GM21825 (cell line): ENCODE results near the gene CPXM2.
"Not testable (repeated sequence)": the region's sequence is repeated elsewhere in the genome, so short reads cannot be mapped to it uniquely, and the experiment has no call there.

Experiments used
- ATAC-seq: cut with Tn5 transposase; IDR thresholded peaks from one replicate; pipeline ENCODE4 v1.9.1; 2021; ENCODE audit warnings: mild to moderate bottlenecking, moderate library complexity; ENCODE audit not compliant: unreplicated experiment

The CPXM2 gene

GRCh38 chr10:123747426-123747825, 144.2 kb downstream of the CPXM2 start:
- ATAC-seq = no peak

DNA sequence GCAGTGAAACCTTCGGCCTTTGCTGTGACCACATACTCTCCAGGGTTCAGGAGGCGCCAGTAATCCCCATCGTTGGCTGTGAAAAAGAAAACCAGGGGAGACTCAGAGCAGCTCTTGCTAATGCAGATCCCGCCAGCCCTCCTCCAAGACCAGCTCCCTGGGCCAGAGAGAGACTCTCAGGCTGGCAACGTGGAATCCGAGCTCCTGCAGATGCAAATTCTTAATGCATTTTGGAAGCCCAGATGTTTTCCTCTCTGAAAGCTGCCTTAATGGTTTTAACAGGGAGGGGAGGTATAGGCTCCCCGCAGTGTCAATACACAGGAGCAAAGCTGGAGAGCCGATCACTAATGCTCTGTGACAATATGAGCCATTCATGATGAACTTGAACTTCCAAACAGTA, 144.7 kb downstream of the CPXM2 start:
- no peak for ATAC-seq

DNA sequence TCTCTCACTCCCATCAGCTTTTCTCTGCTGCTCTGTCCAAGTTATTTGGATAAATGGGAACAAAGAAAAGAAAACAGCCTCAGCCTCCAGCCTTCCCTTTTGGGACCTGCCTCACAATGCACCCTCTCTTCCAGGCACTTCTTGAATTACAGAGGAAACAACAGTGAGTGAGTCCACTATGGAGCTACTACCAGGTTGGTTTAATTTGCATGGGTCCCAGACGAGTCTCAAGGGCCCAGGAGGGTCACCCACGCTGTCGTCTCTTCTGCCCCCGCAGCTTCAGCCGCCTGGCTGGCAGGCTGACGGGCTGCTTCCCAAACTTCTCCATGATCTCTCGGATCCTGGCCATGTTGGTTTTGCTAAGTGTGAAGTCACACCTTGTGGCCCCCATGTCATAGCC, 145.1 kb downstream of the CPXM2 start:
- no peak for ATAC-seq

- no peak for ATAC-seq
Measured at GRCh38 chr10:123746061-123746460, 145.5 kb downstream of the CPXM2 start.

- no peak for ATAC-seq
Measured at GRCh38 chr10:123744224-123744536, 147.4 kb downstream of the CPXM2 start.

DNA sequence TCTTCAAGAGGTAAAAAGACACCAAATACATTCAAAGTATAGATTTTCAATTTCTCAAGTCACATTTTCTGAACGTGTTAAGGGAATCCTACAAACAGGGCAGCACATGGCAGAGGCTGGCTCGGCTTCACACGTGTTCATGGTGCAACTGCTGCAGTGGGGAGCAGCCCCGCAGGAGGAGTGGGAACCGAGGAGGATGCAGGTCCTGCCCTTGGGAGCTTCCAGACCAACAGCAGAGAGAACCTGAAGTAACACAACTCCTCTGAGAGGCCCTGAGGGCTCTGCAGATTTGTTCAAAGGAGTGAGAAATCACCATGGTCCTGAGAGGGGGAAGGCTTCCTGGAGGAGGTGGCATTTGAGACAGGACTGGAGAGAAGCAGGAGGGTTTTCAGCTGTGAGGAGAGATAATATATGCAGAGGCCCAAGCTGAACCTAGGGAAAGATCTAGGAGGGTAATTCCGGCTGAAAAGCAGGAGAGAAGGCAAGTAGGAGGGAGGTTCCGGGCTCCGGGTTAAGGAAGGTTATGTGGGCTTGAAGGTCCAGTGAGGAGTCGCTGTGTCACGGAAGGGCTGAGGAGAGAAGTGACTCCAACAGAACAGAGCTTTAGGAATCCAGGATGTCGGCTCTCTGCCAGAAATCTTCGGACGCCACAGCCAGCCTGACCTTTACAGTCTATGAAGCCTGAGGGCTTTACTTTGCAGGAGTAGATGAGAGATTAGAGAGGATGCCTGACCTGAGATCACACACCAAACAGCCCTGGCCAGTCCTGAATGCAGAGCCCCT, 148.0 kb downstream of the CPXM2 start:
- no peak for ATAC-seq

DNA sequence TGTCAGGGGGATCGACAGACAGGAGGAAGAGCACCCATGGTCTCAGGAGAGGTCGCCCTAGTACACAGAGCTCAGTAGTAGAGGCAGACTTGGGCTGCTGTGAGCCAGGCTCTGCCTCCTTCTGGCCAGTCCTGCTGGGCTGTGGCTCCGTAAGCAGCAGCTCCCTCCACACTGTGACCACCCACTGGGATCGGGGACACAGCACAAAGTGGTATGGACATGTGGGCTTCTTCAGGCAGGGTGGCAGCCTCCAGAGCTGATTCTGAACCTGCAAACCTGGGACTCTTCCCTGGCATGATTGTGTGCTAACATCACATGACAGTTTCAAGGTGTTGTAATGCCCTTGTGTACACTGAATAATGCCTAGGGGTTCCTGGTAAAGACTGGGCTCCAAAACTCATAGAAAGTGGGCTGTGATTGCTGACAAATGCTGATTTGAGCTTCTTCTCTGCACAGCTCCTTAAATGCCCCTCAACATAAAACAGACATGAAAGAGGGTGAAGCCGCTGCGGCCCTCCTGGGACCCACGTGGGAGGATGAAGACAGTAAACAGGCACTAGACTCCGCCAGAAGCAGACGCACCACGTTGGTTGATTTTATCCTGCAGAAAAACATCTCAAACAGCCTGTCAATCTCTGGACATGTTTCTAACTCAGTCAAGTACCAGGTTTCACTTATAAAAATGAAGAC, 148.7 kb downstream of the CPXM2 start:
- no peak for ATAC-seq

- no peak for ATAC-seq
Measured at GRCh38 chr10:123741711-123742110, 149.9 kb downstream of the CPXM2 start.

DNA sequence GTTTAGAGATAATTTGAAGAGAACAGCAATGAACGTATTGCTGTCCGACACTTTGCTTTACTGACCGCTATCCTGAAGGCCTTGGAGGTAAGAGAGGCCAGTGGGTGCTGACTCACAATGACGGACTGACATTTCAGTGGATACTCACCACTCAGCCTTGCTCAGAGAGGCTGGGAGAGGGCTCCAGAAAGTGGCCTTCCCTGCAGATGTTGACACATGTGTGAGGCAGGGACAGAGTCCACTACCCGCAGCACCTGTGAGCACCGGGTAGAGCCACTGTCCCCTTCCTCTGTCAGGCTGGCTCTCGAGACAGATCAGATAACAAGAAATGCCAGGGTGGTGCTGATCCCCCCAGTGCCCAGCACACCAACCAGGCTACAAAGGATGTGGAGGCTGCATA, 150.5 kb downstream of the CPXM2 start:
- ATAC-seq = no peak

DNA sequence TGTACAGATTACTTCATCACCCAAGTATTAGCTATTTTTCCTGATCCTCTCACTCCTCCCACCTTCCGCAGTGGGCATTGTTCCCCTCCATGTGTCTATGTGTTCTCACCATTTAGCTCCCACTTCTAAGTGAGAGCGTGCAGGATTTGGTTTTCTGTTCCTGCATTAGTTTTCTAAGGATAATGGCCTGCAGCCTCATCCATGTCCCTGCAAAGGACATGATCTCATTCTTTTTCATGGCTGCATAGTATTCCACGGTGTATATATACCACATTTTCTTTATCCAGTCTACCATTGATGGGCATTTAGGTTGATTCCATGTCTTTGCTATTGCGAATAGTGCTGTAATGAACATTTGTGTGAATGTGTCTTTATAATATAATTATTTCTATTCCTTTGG, 154.7 kb downstream of the CPXM2 start:
- ATAC-seq = not testable (repeated sequence)

DNA sequence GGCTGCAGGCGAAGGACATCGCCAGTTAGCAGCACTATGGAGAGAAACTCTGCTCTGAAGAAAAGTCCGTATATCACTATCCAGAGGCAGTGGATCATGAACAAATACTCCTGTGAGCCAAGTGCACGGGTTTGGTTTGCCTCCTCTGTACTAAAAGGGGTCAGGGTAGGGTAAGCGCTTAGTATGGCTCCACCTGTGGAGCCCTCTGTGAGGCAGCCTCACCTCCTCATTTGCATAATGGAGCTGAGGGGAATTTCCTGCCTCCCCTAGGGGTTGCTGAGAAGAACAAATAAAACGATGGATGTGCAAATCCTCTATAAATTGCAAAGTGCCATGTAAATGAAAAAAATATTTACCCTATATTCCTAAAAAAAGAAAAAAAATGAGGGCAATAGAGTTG, 162.1 kb downstream of the CPXM2 start:
- ATAC-seq = no peak

DNA sequence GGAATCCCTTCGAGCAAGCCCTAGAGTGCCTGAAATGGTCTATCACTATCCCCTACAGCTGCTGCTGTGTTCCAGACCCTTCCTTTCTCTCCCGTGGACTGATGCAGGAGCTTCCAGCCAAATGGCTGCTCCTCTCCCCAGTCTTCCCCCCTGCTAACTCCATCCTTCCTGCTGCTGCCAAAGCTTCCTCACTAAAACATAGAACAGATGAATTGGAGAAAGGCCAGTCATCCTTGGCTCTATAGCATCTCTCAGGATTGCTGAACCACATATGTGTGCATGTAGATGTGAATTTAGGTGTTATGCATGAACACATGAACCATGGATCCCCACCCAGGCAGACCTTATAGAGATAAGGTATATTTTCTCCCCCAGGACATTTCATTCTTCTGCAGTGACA, 164.8 kb downstream of the CPXM2 start:
- no peak for ATAC-seq

DNA sequence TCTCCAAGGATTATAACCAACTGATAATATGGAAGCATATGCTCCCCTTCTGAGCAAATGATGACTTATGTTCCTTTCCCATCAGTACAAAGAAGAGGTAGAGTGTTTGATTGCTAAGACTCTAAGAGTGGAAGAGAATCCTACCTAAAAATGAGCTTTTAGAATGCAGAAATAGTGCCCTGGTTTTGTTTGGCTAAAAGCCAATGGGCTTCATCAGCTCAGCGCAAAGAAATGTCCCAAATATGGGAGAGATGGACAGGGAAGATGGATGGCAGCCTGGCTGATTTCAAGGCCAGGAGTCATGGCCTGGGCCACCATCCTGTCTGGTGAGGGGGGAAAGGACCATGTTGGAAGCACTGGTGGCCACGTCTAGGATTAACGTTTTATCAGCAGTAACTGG, 165.2 kb downstream of the CPXM2 start:
- ATAC-seq = no peak

GRCh38 chr10:123724747-123725146, 166.9 kb downstream of the CPXM2 start:
- ATAC-seq = no peak

- no peak for ATAC-seq
Measured at GRCh38 chr10:123722351-123722750, 169.3 kb downstream of the CPXM2 start.

DNA sequence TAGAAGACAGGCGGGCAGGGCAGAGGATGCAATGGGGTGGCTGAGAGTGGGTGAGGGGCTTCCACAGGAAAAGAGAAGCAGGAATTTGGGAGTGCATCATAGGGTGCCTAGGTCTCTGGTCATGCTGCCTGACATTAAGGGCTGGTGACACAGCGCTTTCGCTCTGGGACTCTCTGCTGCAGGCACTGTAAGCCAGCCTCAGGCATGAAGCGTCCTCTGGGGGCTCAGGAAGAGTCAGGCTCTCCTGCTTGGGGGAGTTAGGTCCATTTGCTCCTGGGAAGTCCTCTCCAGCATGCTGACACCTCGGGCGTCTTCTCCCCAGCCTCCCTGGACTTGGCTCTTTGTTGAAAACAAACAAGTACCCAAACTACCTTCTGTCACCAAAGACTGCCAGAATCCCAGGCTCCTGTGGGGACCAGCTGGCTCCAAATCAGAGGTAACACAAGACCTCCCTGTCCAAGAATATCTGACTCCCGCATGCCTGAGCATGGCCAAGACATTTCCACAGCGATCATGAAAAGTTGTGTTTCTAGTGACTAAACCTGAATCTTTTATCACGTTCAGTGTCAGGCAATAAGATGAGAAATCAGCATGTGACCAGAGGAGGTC, 170.1 kb downstream of the CPXM2 start:
- ATAC-seq = no peak

DNA sequence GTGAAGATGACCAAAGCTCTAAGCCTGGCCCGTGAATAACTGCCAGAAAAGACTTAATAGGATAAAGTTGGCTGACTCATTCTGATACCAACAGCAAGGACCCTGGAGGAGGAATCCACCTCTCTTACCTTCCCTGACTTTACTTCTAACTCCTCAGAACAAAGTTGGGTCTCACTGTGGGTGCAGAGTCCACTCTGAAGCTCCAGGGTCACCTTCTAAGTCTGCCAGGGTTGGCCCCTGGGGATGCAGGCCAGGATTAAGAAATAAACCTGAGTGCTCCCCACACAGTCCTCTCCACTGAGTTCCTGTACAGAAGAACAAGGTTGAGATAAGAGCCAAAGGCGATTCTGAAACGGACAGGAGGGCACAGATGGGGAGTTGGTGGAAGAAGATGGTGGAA, 171.1 kb downstream of the CPXM2 start:
- ATAC-seq = no peak

GRCh38 chr10:123718544-123719060, 173.0 kb downstream of the CPXM2 start:
- ATAC-seq = no peak

GRCh38 chr10:123717336-123717735, 174.3 kb downstream of the CPXM2 start:
- no peak for ATAC-seq

- ATAC-seq = no peak
Measured at GRCh38 chr10:123715546-123715945, 176.1 kb downstream of the CPXM2 start.

DNA sequence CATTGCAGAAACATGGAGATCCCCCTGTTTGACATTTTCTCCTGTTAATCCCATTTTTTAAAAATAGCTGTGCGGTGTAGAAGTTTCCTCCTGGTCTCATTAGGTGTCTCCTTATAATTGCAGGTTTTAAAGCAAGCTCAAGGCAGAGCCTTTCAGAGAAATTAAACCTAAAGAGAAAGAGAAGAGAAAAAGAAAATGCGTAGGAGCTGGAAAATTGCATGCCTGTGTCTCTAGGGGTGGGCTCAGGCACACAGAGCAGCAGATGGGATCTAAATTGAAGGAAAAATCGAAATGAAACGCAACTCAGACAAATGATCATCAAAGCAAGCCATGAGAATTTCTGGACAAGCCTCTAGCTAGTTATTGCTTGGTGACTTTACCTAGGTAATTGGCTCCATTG, 185.4 kb downstream of the CPXM2 start:
- ATAC-seq = no peak

DNA sequence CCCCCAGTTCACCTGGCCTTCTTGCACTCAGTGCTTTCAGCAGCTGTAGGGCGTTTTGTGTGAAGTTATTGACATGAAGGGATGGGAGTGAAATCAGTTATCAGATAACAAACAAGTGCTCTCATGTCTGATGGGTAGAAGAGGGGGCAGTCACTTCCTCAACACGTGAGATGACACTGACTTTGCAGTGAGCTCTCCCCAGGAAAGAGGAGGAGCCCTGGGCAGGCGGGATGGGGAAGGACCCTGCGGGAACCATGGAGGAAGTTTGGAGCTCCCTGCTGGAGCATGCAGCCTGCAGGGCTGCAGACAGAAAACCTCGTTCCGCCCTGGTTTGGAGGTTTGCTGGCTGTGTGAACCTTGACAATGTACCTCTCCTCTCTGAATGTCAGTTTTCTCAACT, 186.8 kb downstream of the CPXM2 start:
- no peak for ATAC-seq
